HL-60 (cell line): ENCODE measurements around the gene SH3BP1.

Experiments
- DNase-seq, 2 experiments: peaks; one replicate each; pipeline ENCODE4 v3.0.0-alpha.2; 2010 to 2020; ENCODE audit warnings: low read depth in 1 of 2, low spot score in 1 of 2
- H3K27ac ChIP-seq: fragments of 250-450 bp; sonication (Bioruptor Pico); replicated peaks from 2 replicates; pipeline ENCODE4 v1.5.1; 2020; ENCODE audit warnings: mild to moderate bottlenecking, moderate library complexity
- H3K27me3 ChIP-seq: fragments of 250-450 bp; sonication (Bioruptor Pico); 2 replicates; pipeline ENCODE4 v1.5.1; 2021; ENCODE audit warnings: mild to moderate bottlenecking, moderate library complexity; ENCODE audit not compliant: insufficient read depth, poor library complexity, severe bottlenecking
- H3K4me3 ChIP-seq: replicated peaks from 2 replicates; pipeline ENCODE4 v1.5.1; 2011; ENCODE audit warnings: mild to moderate bottlenecking, control low read depth, low read length; ENCODE audit not compliant: insufficient read depth
- CTCF ChIP-seq: IDR thresholded peaks from one replicate; pipeline ENCODE4 v1.5.1; 2011; ENCODE audit warnings: low read length, control low read depth, inconsistent platforms; ENCODE audit not compliant: insufficient read depth
- GABPA ChIP-seq: IDR thresholded peaks from 2 replicates; pipeline ENCODE4 v1.6.1; 2012; ENCODE audit warnings: low read depth
- POLR2AphosphoS5 ChIP-seq: IDR thresholded peaks from 2 replicates; pipeline ENCODE4 v1.6.1; 2012; ENCODE audit warnings: low read depth
- REST ChIP-seq: IDR thresholded peaks from 2 replicates; pipeline ENCODE4 v1.6.1; 2012; ENCODE audit warnings: low read depth; ENCODE audit not compliant: insufficient replicate concordance
- SPI1 ChIP-seq: IDR thresholded peaks from 2 replicates; pipeline ENCODE4 v1.6.1; 2012; ENCODE audit warnings: low read depth, mild to moderate bottlenecking, borderline replicate concordance

SH3BP1 gene

GRCh38 chr22:37672920-37673455, 33.5 kb downstream of the SH3BP1 start:
- TF ChIP-seq SPI1 (no peak), CTCF (no peak), GABPA (no peak), REST (no peak), POLR2AphosphoS5 (peak; percentile 34; the same call in 1 of the 2 replicates)
- DNase-seq = peak in 1 of 2 experiments; percentile 57
- Histone ChIP-seq H3K4me3 (no peak overlapping the region), H3K27ac (peak overlapping the region; percentile 36), H3K27me3 (no peaks in the 10 kb centered on the region)

- Histone ChIP-seq H3K4me3 (no peak overlapping the region), H3K27ac (peak overlapping the region; percentile 69), H3K27me3 (no peaks in the 10 kb centered on the region)
- no peak for DNase-seq
- TF ChIP-seq GABPA (no peak), SPI1 (no peak), POLR2AphosphoS5 (no peak), REST (no peak), CTCF (no peak)
Measured at GRCh38 chr22:37674248-37674647, 34.8 kb downstream of the SH3BP1 start.

- no peak for TF ChIP-seq REST
- TF ChIP-seq POLR2AphosphoS5 = peak; percentile 70
- H3K27ac ChIP-seq = peak within 1 kb of the TSS; percentile 69
- no peaks in the 10 kb centered on the region for H3K27me3 ChIP-seq
- peak within 1 kb of the TSS; percentile 56 for H3K4me3 ChIP-seq
- DNase-seq = peak; percentile 69 to 92
Measured at GRCh38 chr22:37674951-37675929, 35.8 kb downstream of the SH3BP1 start, which contains the start of gene LGALS1. TSS of gene LGALS1 (plus strand) at chr22:37675636. CDS start at chr22:37675703, 67 bp downstream.
